Pancreas (tissue), 10 donors: ENCODE data around the gene SRPK2. TPM values are rescaled to one million over a fixed set of nuclear protein-coding genes. Genes with fewer than 3 reads are reported as not detected.
A peak's percentile ranks its signal among the peaks of the same experiment; 100 is the strongest.

Experiments
- ATAC-seq, 4 donors: fragments of 200-7000 bp; cut with Tn5 transposase; one replicate each; pipeline versions ENCODE4 v1.8.0 to v1.9.1; 2020; ENCODE audit warnings: mild to moderate bottlenecking in 4 of 4, moderate library complexity in 4 of 4
- DNase-seq, 6 donors: peaks; one replicate each; pipeline ENCODE4 v3.0.0-alpha.2; 2020
- FAIRE-seq: peaks from 2 replicates; lab custom pipeline; 2012; peaks lifted over from hg19 to GRCh38; lab: Jason Lieb, UNC
- H3K27ac ChIP-seq, 4 donors: fragments of 200-600 bp; sonication (generic); 1 replicate in 3 of 4; 2 replicates in 1 of 4; pipeline versions ENCODE4 v1.5.0 to v1.8.0; 2020
- H3K27me3 ChIP-seq, 4 donors: fragments of 200-600 bp; one replicate each; pipeline ENCODE4 v1.8.0; 2021
- H3K36me3 ChIP-seq, 3 donors: fragments of 200-600 bp; sonication (generic) in 1 of 3; one replicate each; pipeline versions ENCODE4 v1.5.0 to v1.8.0; 2020 to 2021
- H3K4me1 ChIP-seq, 3 donors: fragments of 200-600 bp; one replicate each; pipeline ENCODE4 v1.8.0; 2021
- H3K4me3 ChIP-seq, 4 donors: fragments of 200-600 bp; sonication (generic) in 2 of 4; one replicate each; pipeline versions ENCODE4 v1.5.0 to v1.8.0; 2020 to 2021
- H3K9me3 ChIP-seq, 4 donors: fragments of 200-600 bp; one replicate each; pipeline ENCODE4 v1.8.0; 2021
- whole genome bisulfite sequencing, 2 donors: extraction: QIAGEN DNeasy Blood & Tissue Kit; methylation state at CpG; one replicate each; pipeline ENCODE4 v1.1.7; 2013; 5-methylcytosine and 5-hydroxymethylcytosine counted together
- intact Hi-C, 3 donors: fragments of 100-400 bp; cut with DNase I; formaldehyde crosslinking; loops; one replicate each; pipeline versions ENCODE4 v1.11.1 to v1.14.2; 2022
- polyA plus RNA-seq, 2 donors: library from polyadenylated mRNA; stranded (reverse); fragments of 200-250 nt; gene quantifications; one replicate each; pipeline ENCODE4 v1.2.3, GENCODE V29; 2013
- total RNA-seq, 6 donors: library from RNA; stranded (reverse); fragmentation: NEBNext Ultra II Directional in 4 of 6; extraction: Animal tissue kit (Norgen Biotek cat#: 25700) in 4 of 6; gene quantifications; one replicate each; pipeline versions ENCODE4 v1.2.1 to v1.2.4, GENCODE V29; 2021 to 2023
- TF ChIP-seq, protein P1 (sequence below), 4 donors: fragments of 200-600 bp; sonication (generic) in 3 of 4; IDR thresholded peaks; one replicate each; pipeline versions ENCODE4 v1.5.0 to v1.8.0; 2021; ENCODE audit warnings: antibody characterized with exemption in 4 of 4
- donor health status: healthy with polysubstance abuse.
- donor health status: DM: no; HTN: no; CAD: no; lungs with moderate emphysema.
- donor health status: DM: no; HTN: no; CAD: no.
- donor health status: control.
- donor health status: control.
- donor health status: Bipolar disorder and iron deficiency.
- donor health status: DM: yes; HTN: yes; CAD: no.
- donor health status: DM: no; HTN: no; CAD: no.
- donor health status: DM: no; HTN: no; CAD: no.
- donor health status: DM: yes; HTN: yes; CAD: no.

The SRPK2 gene
- total and polyA plus RNA-seq, 8 donors, result 6.5 to 27.4 (median 16.4) TPM

- peaks cover 0 to 13% (median 0%) of the 10 kb centered on the region in 3 donors for H3K36me3 ChIP-seq
- intact Hi-C loops, result no loop called here
- ATAC-seq (no peak), DNase-seq (no peak), FAIRE-seq (no peak)
- H3K27me3 ChIP-seq, result no peaks in the 10 kb centered on the region
- no peak overlapping the region for H3K4me3 ChIP-seq
- peaks cover 0 to 5% (median 0%) of the 10 kb centered on the region in 3 donors for H3K4me1 ChIP-seq
- TF ChIP-seq, protein P1, sequence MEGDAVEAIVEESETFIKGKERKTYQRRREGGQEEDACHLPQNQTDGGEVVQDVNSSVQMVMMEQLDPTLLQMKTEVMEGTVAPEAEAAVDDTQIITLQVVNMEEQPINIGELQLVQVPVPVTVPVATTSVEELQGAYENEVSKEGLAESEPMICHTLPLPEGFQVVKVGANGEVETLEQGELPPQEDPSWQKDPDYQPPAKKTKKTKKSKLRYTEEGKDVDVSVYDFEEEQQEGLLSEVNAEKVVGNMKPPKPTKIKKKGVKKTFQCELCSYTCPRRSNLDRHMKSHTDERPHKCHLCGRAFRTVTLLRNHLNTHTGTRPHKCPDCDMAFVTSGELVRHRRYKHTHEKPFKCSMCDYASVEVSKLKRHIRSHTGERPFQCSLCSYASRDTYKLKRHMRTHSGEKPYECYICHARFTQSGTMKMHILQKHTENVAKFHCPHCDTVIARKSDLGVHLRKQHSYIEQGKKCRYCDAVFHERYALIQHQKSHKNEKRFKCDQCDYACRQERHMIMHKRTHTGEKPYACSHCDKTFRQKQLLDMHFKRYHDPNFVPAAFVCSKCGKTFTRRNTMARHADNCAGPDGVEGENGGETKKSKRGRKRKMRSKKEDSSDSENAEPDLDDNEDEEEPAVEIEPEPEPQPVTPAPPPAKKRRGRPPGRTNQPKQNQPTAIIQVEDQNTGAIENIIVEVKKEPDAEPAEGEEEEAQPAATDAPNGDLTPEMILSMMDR (IDR thresholded peaks at IDR 0.05), result no peak
- no peaks in the 10 kb centered on the region for H3K9me3 ChIP-seq
- no peak overlapping the region for H3K27ac ChIP-seq
- WGBS, 2 donors, result 76 to 80% methylated on average over 8 of the region's 8 CpGs
Observed at GRCh38 chr7:105122619-105123018, 266.1 kb downstream of the SRPK2 start.

- 74 to 80% methylated on average over 9 of the region's 9 CpGs for WGBS, 2 donors
Observed at GRCh38 chr7:105118612-105119600, 269.8 kb downstream of the SRPK2 start.

GRCh38 chr7:105112440-105113418, 276.0 kb downstream of the SRPK2 start:
- peaks cover 0 to 41% (median 21%) of the 10 kb centered on the region in 3 donors for H3K36me3 ChIP-seq
- TF ChIP-seq, protein P1 (IDR thresholded peaks at IDR 0.05), result no peak
- DNase-seq (peak in 3 of 6 donors; percentile 50 to 65 (median 61)), FAIRE-seq (no peak), ATAC-seq (peak; percentile 73 to 89 (median 82))
- no peaks in the 10 kb centered on the region for H3K27me3 ChIP-seq
- H3K27ac ChIP-seq, result peak overlapping the region in 2 of 4 donors; percentile 18 to 50
- no peaks in the 10 kb centered on the region for H3K9me3 ChIP-seq
- no peak overlapping the region for H3K4me3 ChIP-seq
- WGBS, 2 donors, result 73 to 77% methylated on average over 11 of the region's 11 CpGs
- peaks cover 4 to 19% (median 5%) of the 10 kb centered on the region in 3 donors for H3K4me1 ChIP-seq
- intact Hi-C loops, result no loop called here

More at GRCh38 chr7:105118612-105119600, 269.8 kb downstream of the SRPK2 start:
- Histone ChIP-seq H3K36me3 (peaks cover 0 to 3% (median 0%) of the 10 kb centered on the region in 3 donors), H3K27ac (no peak overlapping the region), H3K4me3 (no peak overlapping the region), H3K27me3 (no peaks in the 10 kb centered on the region), H3K9me3 (no peaks in the 10 kb centered on the region), H3K4me1 (peaks cover 5 to 8% (median 5%) of the 10 kb centered on the region in 3 donors)
- DNase-seq (no peak), ATAC-seq (no peak), FAIRE-seq (no peak)
- intact Hi-C loops, result no loop called here
- TF ChIP-seq, protein P1 (IDR thresholded peaks at IDR 0.05), result no peak

DNA sequence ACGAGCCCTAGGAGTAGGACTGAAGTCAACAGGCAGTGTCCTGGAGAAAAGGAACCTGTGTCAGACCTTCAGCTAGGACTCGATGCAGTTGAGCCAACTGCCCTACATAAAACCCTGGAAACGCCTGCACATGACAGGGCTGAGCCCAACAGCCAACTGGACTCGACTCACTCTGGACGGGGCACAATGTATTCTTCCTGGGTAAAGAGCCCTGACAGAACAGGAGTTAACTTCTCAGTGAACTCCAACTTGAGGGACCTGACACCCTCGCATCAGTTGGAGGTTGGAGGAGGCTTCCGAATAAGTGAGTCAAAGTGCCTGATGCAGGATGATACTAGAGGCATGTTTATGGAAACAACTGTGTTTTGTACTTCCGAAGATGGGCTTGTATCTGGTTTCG, 281.3 kb downstream of the SRPK2 start:
- Histone ChIP-seq H3K36me3 (peaks cover 0 to 74% (median 30%) of the 10 kb centered on the region in 3 donors), H3K27ac (no peak overlapping the region), H3K9me3 (no peaks in the 10 kb centered on the region), H3K4me1 (peaks cover 0 to 4% (median 0%) of the 10 kb centered on the region in 3 donors), H3K4me3 (no peak overlapping the region), H3K27me3 (no peaks in the 10 kb centered on the region)
- FAIRE-seq (no peak), ATAC-seq (no peak), DNase-seq (no peak)
- intact Hi-C loops, result no loop called here
- WGBS, 2 donors, result 87 to 89% methylated on average over 9 of the region's 9 CpGs
- TF ChIP-seq, protein P1 (IDR thresholded peaks at IDR 0.05), result no peak
